Fibroblast of villous mesenchyme (primary cell): ENCODE data around the gene MEPCE. TPM values are rescaled to one million over a fixed set of nuclear protein-coding genes. Genes with fewer than 3 reads are reported as not detected.

Experiments used
- DNase-seq: peaks from one replicate; pipeline ENCODE4 v3.0.0-alpha.2; 2010; ENCODE audit warnings: low read depth
- H3K4me3 ChIP-seq: 2 replicates; pipeline ENCODE4 v1.5.1; 2011; ENCODE audit warnings: low read depth, mild to moderate bottlenecking, low read length
- total RNA-seq: library from RNA; depleted of rRNA; stranded (reverse); fragments of >200 nt; gene quantifications from 2 replicates; pipeline ENCODE4 v1.2.3, GENCODE V29; 2012
- TF ChIP-seq, protein P1 (sequence below): IDR thresholded peaks from 2 replicates; pipeline ENCODE4 v1.5.1; 2012; ENCODE audit warnings: low read depth, mild to moderate bottlenecking, low read length; ENCODE audit not compliant: insufficient read depth

MEPCE gene
- total RNA-seq, 1 donor: 29.4 TPM

DNA sequence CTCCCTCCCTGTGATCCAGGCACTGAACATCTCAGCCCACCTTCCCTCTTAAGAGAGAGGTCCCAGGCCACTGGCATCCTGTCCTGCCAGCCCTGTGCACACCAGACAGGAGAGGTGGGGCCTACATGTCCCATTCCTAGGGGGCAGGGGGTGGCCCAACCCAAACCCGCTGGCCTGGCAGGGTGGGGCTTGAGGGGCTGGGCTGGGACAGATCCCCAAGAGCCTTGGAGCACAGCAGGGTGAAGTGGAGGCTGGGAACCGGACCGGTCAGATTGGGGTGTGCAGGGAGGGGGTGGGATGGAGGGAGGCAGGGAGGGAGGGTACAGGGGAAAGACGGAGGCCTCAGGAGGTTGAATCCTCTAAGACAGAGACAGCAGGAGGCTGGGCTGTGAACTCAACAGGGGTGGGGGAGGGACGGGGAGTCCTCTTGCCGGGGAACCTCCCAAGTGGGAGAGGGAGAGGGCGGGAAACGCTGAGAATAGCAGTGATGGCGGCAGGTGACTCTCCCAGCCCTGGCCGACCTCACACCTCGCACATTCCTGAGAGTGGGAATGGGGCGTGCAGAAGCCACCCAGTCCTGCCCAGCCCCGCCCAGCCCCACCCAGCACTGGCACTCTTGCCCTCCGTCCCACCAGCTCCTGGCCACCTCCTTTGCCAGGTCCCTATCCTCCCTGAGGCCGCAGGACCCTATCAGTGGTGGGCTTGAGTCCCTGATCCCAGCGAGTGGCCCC is 42.7 kb downstream of the MEPCE start:
- TF ChIP-seq, protein P1, sequence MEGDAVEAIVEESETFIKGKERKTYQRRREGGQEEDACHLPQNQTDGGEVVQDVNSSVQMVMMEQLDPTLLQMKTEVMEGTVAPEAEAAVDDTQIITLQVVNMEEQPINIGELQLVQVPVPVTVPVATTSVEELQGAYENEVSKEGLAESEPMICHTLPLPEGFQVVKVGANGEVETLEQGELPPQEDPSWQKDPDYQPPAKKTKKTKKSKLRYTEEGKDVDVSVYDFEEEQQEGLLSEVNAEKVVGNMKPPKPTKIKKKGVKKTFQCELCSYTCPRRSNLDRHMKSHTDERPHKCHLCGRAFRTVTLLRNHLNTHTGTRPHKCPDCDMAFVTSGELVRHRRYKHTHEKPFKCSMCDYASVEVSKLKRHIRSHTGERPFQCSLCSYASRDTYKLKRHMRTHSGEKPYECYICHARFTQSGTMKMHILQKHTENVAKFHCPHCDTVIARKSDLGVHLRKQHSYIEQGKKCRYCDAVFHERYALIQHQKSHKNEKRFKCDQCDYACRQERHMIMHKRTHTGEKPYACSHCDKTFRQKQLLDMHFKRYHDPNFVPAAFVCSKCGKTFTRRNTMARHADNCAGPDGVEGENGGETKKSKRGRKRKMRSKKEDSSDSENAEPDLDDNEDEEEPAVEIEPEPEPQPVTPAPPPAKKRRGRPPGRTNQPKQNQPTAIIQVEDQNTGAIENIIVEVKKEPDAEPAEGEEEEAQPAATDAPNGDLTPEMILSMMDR: no peak
- DNase-seq: no peak
- H3K4me3 ChIP-seq: no peak overlapping the region

DNA sequence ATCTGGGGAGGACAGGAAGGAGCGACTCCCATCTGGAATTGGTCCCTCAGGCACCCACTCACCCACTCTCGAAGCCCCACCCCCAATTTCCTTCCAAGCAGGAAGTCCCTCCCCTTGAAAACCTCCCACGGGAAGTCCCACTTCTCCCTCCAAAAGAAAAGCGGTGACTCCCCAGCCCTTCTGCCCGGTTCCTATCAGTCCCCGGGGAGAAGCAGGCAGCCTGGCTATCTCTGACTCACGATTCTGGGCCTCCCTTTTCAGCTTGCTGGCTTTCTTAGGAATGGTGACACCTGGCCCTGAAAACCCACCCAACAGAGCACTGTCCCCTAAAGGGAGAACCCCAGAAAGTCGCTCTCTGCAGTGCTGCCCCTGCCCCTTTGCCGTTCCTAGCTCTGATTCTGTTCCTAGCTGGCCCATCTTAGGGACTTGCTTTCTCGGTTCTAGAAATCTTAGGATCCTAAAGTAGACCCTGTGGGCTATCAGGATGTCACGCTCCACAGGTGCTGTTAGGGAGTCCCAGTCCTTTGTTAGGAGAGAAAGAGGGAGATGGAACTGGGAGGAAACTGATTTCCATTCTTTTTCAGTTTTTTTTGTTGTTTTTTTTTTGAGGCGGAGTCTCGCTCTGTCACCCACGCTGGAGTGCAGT is 43.3 kb downstream of the MEPCE start:
- DNase-seq: peak; percentile 51

DNA sequence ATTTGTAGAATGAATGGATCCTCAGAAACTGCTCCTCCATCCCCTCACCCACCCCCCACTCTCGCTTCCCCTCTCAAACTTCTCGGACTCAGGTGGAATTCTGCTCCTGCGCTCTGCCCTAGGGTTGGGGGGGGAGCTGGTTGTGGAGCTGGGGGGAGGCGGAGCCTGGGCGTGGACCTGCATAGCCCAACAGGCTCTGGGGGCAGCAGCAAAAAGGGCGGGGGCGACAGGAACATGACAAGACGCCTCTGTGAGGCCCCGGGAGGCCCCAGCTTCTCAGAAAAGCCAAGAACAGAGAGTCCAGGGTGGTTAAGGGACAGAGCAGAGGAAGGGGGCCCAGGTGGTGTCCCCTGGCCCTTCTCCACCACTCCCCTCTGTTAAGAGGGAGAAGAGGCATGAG is 45.9 kb downstream of the MEPCE start:
- TF ChIP-seq, protein P1: no peak
- DNase-seq: no peak
- H3K4me3 ChIP-seq: peak overlapping the region; percentile 97

More for the DNA sequence above, 43.3 kb downstream of the MEPCE start:
- TF ChIP-seq, protein P1: no peak
- H3K4me3 ChIP-seq: no peak overlapping the region

DNA sequence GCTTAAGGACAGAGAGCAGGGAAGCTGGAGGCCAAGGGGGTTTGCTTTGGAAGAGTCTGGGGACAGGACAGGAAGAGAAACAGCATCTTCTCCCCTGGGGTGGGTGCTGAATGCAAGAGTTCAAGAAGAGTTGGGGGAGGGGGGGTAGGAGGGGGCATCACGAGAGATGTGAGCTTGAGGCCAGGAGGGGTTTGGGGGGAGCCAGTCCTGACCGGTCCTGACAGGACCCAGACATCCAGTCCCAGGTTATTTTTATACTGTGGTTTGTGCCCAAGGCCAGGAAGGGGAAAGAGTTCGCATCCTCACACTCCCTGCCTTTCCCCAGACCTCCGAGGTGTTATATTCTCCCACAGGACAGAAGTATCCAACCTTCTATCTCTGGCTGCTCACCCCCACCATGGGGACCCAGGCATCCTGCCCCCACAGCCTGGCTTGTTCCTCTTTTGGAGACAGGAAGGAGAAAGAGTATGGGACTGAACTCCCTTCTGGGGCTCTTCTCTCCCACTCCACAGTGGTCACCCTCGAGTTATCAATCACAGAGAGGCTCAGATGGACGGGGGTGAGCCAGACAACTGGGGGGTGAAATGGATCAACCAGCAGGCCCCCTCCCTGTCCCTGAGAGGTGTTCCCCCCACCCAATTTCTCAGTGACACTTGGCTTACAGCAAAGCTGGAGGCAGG is 46.6 kb downstream of the MEPCE start:
- DNase-seq: no peak
- TF ChIP-seq, protein P1: no peak
- peak overlapping the region; percentile 97 for H3K4me3 ChIP-seq

DNA sequence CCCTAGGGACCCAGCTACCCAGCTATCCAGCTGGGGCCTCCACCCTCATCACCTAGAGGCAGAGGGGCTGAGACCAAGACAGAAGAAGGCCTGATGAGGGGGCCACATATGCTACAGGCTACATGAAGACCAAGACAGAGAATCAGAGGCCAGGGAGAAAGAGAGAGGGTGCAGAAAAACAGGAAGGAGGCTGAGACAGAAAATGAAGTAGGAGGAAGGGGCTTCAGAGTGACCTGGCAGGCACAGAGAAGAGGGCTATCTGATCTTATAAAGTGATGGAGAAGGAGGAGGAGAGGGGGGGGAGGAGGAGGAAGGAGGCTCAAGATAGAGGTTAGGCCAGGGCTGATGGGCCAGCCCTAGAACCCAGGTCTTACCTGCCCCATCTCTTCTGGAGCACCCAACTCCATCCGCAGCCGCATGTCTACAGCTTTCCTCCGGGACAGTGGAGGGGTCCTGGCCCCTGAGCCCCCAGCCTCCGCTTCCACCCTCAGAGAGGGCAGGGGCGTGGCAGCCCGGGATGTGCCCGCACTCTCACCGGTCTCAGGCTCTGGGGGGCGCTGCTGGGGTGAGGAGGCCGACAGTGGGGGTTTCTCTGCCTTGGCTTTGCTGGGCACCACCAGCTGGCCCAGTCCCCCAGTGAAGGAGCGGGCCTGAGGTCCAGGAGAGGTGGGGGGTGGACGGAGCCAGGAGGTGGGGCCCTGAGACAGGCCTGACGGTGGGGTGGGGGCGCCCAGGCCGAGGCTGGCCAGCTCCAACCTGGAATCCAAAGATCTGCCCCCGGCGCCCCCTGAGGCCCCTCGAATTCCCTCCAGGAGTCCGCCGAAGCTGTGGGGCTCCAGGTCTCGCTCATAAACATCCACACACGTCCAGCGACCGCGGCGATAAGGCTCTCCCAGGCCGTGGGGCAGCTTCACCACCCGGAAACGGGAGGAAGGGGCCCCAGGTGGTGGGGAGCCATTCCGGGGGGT is 47.6 kb downstream of the MEPCE start:
- TF ChIP-seq, protein P1: peak; percentile 45
- no peak for DNase-seq
- H3K4me3 ChIP-seq: peak overlapping the region; percentile 97

DNA sequence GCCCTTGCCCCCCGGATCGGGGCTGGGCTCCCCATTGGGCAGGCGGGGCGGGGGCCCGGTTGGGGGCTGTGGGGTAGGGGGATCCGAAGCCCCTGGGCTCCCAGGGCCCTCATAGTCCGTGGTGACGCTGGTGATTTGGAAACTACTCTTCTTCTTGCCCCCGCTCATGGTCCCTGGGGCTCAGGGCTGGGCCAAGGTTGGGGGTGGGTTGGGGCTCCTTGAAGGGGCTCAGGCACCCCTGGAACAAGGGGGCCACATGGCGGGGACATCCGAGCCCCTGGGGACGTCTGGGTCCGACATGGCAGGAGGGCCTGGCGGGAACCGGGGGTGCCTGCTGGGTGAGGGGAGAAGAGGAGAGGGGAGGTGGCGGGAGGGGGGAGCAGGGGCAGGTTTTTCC is 48.2 kb downstream of the MEPCE start:
- TF ChIP-seq, protein P1: no peak
- no peak for DNase-seq

More for the DNA sequence above, 48.2 kb downstream of the MEPCE start:
- H3K4me3 ChIP-seq: peak overlapping the region; percentile 97
